Esophagus (tissue), 2 donors: ENCODE measurements around the gene FOXK2. TPM values are rescaled to one million over a fixed set of nuclear protein-coding genes. Genes with fewer than 3 reads are reported as not detected.
"Not testable (repeated sequence)": the region's sequence is repeated elsewhere in the genome, so short reads cannot be mapped to it uniquely, and the experiment has no call there.

Experiments
- H3K27ac ChIP-seq, 2 donors: one replicate each; pipeline ENCODE4 v1.5.1; 2013; ENCODE audit warnings: low read depth in 2 of 2, mild to moderate bottlenecking in 2 of 2, inconsistent platforms in 1 of 2, low read length in 1 of 2, moderate library complexity in 1 of 2
- H3K27me3 ChIP-seq, 2 donors: one replicate each; pipeline ENCODE4 v1.6.1; 2013; ENCODE audit warnings: low read length in 2 of 2, control low read depth in 1 of 2, mild to moderate bottlenecking in 1 of 2; ENCODE audit not compliant: insufficient read depth in 2 of 2, control insufficient read depth in 1 of 2
- H3K36me3 ChIP-seq, 2 donors: one replicate each; pipeline ENCODE4 v1.6.1; 2013; ENCODE audit warnings: low read length in 1 of 2; ENCODE audit not compliant: control insufficient read depth in 2 of 2, insufficient read depth in 2 of 2
- H3K4me1 ChIP-seq, 2 donors: one replicate each; pipeline ENCODE4 v1.6.1; 2013; ENCODE audit warnings: low read length in 1 of 2; ENCODE audit not compliant: control insufficient read depth in 2 of 2, insufficient read depth in 2 of 2
- H3K4me3 ChIP-seq, 2 donors: one replicate each; pipeline ENCODE4 v1.5.1; 2013; ENCODE audit warnings: low read length in 2 of 2, mild to moderate bottlenecking in 2 of 2, low read depth in 1 of 2, moderate library complexity in 1 of 2
- H3K9me3 ChIP-seq, 2 donors: one replicate each; pipeline ENCODE4 v1.6.1; 2013; ENCODE audit warnings: mild to moderate bottlenecking in 2 of 2, low read depth in 1 of 2, low read length in 1 of 2, moderate library complexity in 1 of 2; ENCODE audit not compliant: control insufficient read depth in 2 of 2, insufficient read depth in 1 of 2
- WGBS, 2 donors: extraction: QIAGEN DNeasy Blood & Tissue Kit; methylation state at CpG; one replicate each; pipeline ENCODE4 v1.1.7; 2013; 5-methylcytosine and 5-hydroxymethylcytosine counted together
- polyA plus RNA-seq, 2 donors: library from polyadenylated mRNA; stranded (reverse); fragments of 200-250 nt; gene quantifications; one replicate each; pipeline ENCODE4 v1.2.3, GENCODE V29; 2013
- donor health status: healthy with polysubstance abuse.
- donor health status: Bipolar disorder and iron deficiency.

Gene FOXK2
- polyA plus RNA-seq, 2 donors: 15.9 to 20.5 TPM

- Histone ChIP-seq H3K36me3 (peaks cover 17 to 33% of the 10 kb centered on the region in 2 donors), H3K27ac (no peak overlapping the region)
- 90 to 91% methylated on average over 28 of the region's 28 CpGs for WGBS, 2 donors
These were observed 64.2 kb downstream of the FOXK2 start for GRCh38 chr17:82583720-82584234.

GRCh38 chr17:82585935-82586575 is 66.5 kb downstream of the FOXK2 start:
- H3K4me1 ChIP-seq, H3K27ac ChIP-seq, H3K27me3 ChIP-seq, H3K9me3 ChIP-seq, H3K4me3 ChIP-seq: not testable (repeated sequence)
- H3K36me3 ChIP-seq: peaks cover 17 to 34% of the 10 kb centered on the region in 2 donors
- WGBS, 2 donors: 91 to 95% methylated on average over 23 of the region's 23 CpGs

More at GRCh38 chr17:82583720-82584234, 64.2 kb downstream of the FOXK2 start:
- no peaks in the 10 kb centered on the region for H3K4me1 ChIP-seq
- no peaks in the 10 kb centered on the region for H3K27me3 ChIP-seq
- H3K9me3 ChIP-seq: no peaks in the 10 kb centered on the region
- no peak overlapping the region for H3K4me3 ChIP-seq

- peaks cover 5 to 10% of the 10 kb centered on the region in 2 donors for H3K4me1 ChIP-seq
- no peaks in the 10 kb centered on the region for H3K9me3 ChIP-seq
- WGBS, 2 donors: 83 to 88% methylated on average over 21 of the region's 21 CpGs
- H3K4me3 ChIP-seq: no peak overlapping the region
- peaks cover 17 to 34% of the 10 kb centered on the region in 2 donors for H3K36me3 ChIP-seq
- H3K27me3 ChIP-seq: no peaks in the 10 kb centered on the region
- H3K27ac ChIP-seq: no peak overlapping the region
These were observed 67.2 kb downstream of the FOXK2 start for GRCh38 chr17:82586576-82587233.

GRCh38 chr17:82587234-82588086 is 67.9 kb downstream of the FOXK2 start:
- Histone ChIP-seq H3K27ac (no peak overlapping the region), H3K9me3 (no peaks in the 10 kb centered on the region), H3K27me3 (no peaks in the 10 kb centered on the region), H3K36me3 (peaks cover 14 to 29% of the 10 kb centered on the region in 2 donors), H3K4me1 (peaks cover 6 to 16% of the 10 kb centered on the region in 2 donors), H3K4me3 (no peak overlapping the region)
- WGBS, 2 donors: 86 to 87% methylated on average over 47 of the region's 47 CpGs

- 90 to 92% methylated on average over 27 of the region's 27 CpGs for WGBS, 2 donors
- Histone ChIP-seq H3K36me3 (peaks cover 8 to 29% of the 10 kb centered on the region in 2 donors), H3K4me3 (no peak overlapping the region), H3K4me1 (peaks cover 6 to 21% of the 10 kb centered on the region in 2 donors), H3K27ac (peak overlapping the region; percentile 5 to 57), H3K27me3 (no peaks in the 10 kb centered on the region), H3K9me3 (no peaks in the 10 kb centered on the region)
These were observed 69.0 kb downstream of the FOXK2 start for GRCh38 chr17:82588266-82589175.

- Histone ChIP-seq H3K36me3 (peaks cover 3 to 22% of the 10 kb centered on the region in 2 donors), H3K4me1 (peaks cover 6 to 27% of the 10 kb centered on the region in 2 donors), H3K27ac (peak overlapping the region; percentile 22 to 72), H3K4me3 (no peak overlapping the region), H3K27me3 (no peaks in the 10 kb centered on the region), H3K9me3 (no peaks in the 10 kb centered on the region)
- 70 to 81% methylated on average over 6 of the region's 6 CpGs for WGBS, 2 donors
These were observed 70.3 kb downstream of the FOXK2 start for GRCh38 chr17:82589851-82590180.

GRCh38 chr17:82590216-82590615 is 70.7 kb downstream of the FOXK2 start:
- Histone ChIP-seq H3K4me3 (no peak overlapping the region), H3K36me3 (peaks cover 3 to 19% of the 10 kb centered on the region in 2 donors), H3K27ac (peak overlapping the region; percentile 34 to 72), H3K27me3 (no peaks in the 10 kb centered on the region), H3K4me1 (peaks cover 6 to 27% of the 10 kb centered on the region in 2 donors), H3K9me3 (no peaks in the 10 kb centered on the region)
- 79 to 80% methylated on average over 6 of the region's 6 CpGs for WGBS, 2 donors

GRCh38 chr17:82590881-82591539 is 71.5 kb downstream of the FOXK2 start:
- Histone ChIP-seq H3K4me1 (peaks cover 6 to 27% of the 10 kb centered on the region in 2 donors), H3K36me3 (peaks cover 3 to 18% of the 10 kb centered on the region in 2 donors), H3K4me3 (no peak overlapping the region), H3K9me3 (no peaks in the 10 kb centered on the region), H3K27ac (peak overlapping the region; percentile 93 to 95), H3K27me3 (no peaks in the 10 kb centered on the region)
- WGBS, 2 donors: 58 to 64% methylated on average over 16 to 17 of the region's 17 CpGs
